ENCODE data around the gene MICAL3.

MICAL3 gene

DNA sequence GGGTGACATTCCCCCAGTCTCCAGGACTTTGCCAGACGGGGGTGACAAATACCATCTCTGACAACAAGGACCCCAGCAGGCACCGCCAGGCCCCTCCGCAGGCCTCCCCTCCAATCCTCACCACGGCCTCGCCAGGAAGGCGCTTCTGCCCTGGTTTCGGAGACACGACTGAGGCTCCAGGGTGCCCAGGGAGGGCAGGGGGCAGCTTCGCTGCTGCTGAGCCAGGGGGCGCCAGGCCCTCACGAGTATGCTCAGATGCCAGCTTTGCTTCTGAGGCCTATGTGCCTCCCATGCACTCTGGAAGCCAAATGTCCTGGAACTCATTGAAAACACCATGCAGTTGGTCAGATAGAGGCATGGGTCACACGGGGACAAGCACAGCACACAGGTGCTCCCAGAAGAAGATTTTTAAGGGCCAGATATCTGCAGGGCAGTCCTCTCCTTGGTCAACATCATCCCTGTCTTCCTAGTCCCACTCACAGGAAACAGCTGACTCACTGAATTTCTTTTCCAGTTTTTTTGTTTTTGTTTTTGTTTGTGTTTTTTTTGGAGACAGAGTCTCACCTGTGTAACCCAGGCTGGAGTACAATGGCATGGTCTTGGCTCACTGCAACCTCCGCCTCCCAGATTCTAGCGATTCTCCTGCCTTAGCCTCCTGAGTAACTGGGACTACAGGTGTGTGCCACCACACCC lies 270.0 kb downstream of the MICAL3 start:
- no peak overlapping the region for H2AFZ ChIP-seq
- TF ChIP-seq, protein P1, sequence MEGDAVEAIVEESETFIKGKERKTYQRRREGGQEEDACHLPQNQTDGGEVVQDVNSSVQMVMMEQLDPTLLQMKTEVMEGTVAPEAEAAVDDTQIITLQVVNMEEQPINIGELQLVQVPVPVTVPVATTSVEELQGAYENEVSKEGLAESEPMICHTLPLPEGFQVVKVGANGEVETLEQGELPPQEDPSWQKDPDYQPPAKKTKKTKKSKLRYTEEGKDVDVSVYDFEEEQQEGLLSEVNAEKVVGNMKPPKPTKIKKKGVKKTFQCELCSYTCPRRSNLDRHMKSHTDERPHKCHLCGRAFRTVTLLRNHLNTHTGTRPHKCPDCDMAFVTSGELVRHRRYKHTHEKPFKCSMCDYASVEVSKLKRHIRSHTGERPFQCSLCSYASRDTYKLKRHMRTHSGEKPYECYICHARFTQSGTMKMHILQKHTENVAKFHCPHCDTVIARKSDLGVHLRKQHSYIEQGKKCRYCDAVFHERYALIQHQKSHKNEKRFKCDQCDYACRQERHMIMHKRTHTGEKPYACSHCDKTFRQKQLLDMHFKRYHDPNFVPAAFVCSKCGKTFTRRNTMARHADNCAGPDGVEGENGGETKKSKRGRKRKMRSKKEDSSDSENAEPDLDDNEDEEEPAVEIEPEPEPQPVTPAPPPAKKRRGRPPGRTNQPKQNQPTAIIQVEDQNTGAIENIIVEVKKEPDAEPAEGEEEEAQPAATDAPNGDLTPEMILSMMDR (IDR thresholded peaks at IDR 0.05): no peak

DNA sequence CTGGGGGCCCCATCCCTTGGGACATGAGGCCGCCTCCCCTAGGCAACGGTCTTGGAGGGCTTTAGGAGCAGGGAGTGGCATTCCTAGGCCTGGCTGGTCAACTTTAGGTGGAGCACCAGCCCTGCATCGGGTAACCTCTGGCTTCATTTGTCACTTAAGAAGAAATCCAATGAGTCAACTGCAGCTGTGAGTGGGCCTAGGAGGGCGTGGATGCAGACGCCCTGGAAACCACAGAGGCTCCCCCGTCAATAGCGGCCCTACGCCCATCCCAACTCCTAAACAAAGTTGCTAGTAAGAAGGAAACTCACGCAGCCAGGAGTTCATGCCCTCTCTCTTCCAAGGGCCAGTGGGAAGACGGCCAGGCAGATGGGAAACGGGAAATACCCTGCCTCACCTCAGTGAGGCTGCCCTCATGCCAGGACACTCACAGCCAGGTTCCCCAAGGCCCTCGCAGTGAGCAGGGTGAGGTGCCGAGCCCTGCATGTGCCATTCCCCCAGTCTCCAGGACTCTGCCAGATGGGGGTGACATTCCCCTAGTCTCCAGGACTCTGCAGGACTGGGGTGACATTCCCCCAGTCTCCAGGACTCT lies 270.9 kb downstream of the MICAL3 start:
- no peak overlapping the region for H2AFZ ChIP-seq
- no peaks in the 10 kb centered on the region for H3K79me2 ChIP-seq
- H3K27ac ChIP-seq: no peak overlapping the region
- H3K9ac ChIP-seq: no peak overlapping the region
- H3K27me3 ChIP-seq (ENCODE audit: control insufficient read depth, insufficient read depth, low read length): no peaks in the 10 kb centered on the region
- H3K36me3 ChIP-seq (ENCODE audit: control insufficient read depth, insufficient read depth, low read length): no peaks in the 10 kb centered on the region
- H3K4me1 ChIP-seq: no peaks in the 10 kb centered on the region
- no peak overlapping the region for H3K4me3 ChIP-seq (ENCODE audit: low read depth, low read length)
- TF ChIP-seq, protein P1 (IDR thresholded peaks at IDR 0.05): no peak
- no peak overlapping the region for H3K4me2 ChIP-seq (ENCODE audit: low read length)
- H3K9me3 ChIP-seq (ENCODE audit: control insufficient read depth, low read length): no peaks in the 10 kb centered on the region

More for the DNA sequence above, 270.0 kb downstream of the MICAL3 start:
- Histone ChIP-seq H3K79me2 (no peaks in the 10 kb centered on the region), H3K36me3 (ENCODE audit: control insufficient read depth, insufficient read depth, low read length) (no peaks in the 10 kb centered on the region), H3K27ac (no peak overlapping the region), H3K9me3 (ENCODE audit: control insufficient read depth, low read length) (no peaks in the 10 kb centered on the region), H3K9ac (no peak overlapping the region), H3K4me1 (no peaks in the 10 kb centered on the region), H3K27me3 (ENCODE audit: control insufficient read depth, insufficient read depth, low read length) (no peaks in the 10 kb centered on the region), H3K4me2 (ENCODE audit: low read length) (no peak overlapping the region), H3K4me3 (ENCODE audit: low read depth, low read length) (no peak overlapping the region)

DNA sequence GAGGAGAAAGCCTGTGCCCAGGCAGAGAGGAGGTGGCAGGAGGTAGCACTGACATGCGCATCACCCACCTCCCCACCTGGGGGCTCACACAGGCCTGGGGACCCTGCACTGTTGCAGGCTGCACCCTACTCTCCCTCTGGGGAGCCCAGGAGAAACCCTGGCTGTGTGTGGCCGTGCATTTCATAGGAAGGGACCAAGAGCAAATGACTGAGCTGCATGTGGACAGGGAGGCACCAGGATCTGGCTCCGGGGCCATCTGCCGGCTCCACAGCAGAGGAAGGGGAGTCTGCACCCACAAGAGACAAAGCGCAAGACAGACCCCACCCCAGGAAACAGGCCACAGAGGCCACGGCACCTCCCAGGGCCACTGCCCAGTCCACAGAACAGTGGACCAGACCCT lies 272.8 kb downstream of the MICAL3 start:
- no peaks in the 10 kb centered on the region for H3K36me3 ChIP-seq (ENCODE audit: control insufficient read depth, insufficient read depth, low read length)
- H3K4me1 ChIP-seq: no peaks in the 10 kb centered on the region
- no peak overlapping the region for H3K27ac ChIP-seq
- TF ChIP-seq, protein P1 (IDR thresholded peaks at IDR 0.05): no peak
- H3K4me2 ChIP-seq (ENCODE audit: low read length): no peak overlapping the region
- H3K9me3 ChIP-seq (ENCODE audit: control insufficient read depth, low read length): no peaks in the 10 kb centered on the region
- H3K79me2 ChIP-seq: no peaks in the 10 kb centered on the region
- H3K9ac ChIP-seq: no peak overlapping the region
- no peak overlapping the region for H3K4me3 ChIP-seq (ENCODE audit: low read depth, low read length)
- no peaks in the 10 kb centered on the region for H3K27me3 ChIP-seq (ENCODE audit: control insufficient read depth, insufficient read depth, low read length)
- no peak overlapping the region for H2AFZ ChIP-seq

DNA sequence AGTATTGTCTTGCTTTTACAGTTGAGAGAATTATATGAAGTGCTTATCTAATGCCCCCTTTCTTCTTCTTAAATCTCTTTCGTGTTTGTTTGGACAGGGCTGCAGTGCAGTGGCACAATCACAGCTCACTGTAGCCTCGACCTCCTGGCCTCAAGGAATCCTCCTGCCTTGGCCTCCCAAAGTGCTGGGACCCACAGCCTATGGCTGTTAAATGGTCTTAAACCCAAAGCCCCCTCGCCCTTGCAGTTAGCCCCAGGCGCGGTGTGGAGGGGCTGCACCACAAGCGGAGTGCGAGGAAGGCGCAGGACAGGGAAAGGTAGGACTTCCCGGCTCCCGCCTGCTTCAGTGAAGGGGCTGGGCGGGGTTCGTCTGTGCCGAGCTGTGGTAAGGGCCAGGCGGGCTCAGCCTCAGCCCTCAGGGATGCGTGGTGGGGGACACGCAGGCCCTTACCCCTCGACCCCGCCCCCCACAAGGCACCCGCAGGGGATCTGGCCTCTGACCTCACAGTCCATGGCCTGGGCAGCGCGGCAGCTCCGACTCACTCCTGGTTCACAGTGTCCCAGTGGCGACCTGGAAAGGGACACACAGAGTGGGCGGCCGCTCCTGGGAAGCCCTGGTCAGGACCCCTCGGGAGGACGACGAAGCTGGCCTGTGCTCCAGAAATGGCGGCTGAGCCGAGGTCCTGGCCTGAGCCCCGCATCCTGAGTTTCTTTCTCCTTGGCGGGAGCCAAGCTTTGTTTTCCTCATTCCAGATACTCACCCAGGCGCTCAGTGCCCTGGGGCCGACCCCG lies 274.6 kb downstream of the MICAL3 start:
- Histone ChIP-seq H3K79me2 (no peaks in the 10 kb centered on the region), H3K27me3 (ENCODE audit: control insufficient read depth, insufficient read depth, low read length) (no peaks in the 10 kb centered on the region), H3K9ac (no peak overlapping the region), H3K4me2 (ENCODE audit: low read length) (no peak overlapping the region), H3K36me3 (ENCODE audit: control insufficient read depth, insufficient read depth, low read length) (no peaks in the 10 kb centered on the region), H3K4me1 (no peaks in the 10 kb centered on the region), H3K27ac (no peak overlapping the region), H2AFZ (no peak overlapping the region), H3K9me3 (ENCODE audit: control insufficient read depth, low read length) (no peaks in the 10 kb centered on the region), H3K4me3 (ENCODE audit: low read depth, low read length) (no peak overlapping the region)
- TF ChIP-seq, protein P1 (IDR thresholded peaks at IDR 0.05): no peak
